HL-60/S4 treated with retinoic acid at 250 ng/mL for 4 days and 3 days (cell line): ENCODE results near the gene ACBD7.

Experiments
- in situ Hi-C: fragments of 300-500 bp; cut with MboI; formaldehyde crosslinking; loops from 2 replicates; pipeline ENCODE4 v1.7.0; 2022; ENCODE audit warnings: low sequenced_read_pairs

Gene ACBD7

DNA sequence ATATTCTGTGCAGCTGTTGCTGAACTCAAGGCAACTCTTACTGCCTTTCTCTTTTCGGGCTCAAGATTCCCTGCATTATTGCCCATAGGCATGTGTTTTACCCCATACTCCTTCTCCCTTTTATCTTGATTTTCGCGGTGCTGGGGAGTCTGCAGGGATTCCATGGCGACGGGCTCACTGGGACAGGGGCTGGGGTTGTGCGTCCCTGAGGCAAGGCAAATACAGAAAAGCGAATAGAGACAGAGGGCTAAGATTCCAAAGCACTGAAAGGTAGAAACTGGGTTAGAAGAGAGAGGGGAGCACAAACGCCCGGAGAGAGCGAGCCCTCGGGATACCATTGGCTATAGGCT lies 8.1 kb upstream of the ACBD7 start:
- in situ Hi-C loops: no loop called here

DNA sequence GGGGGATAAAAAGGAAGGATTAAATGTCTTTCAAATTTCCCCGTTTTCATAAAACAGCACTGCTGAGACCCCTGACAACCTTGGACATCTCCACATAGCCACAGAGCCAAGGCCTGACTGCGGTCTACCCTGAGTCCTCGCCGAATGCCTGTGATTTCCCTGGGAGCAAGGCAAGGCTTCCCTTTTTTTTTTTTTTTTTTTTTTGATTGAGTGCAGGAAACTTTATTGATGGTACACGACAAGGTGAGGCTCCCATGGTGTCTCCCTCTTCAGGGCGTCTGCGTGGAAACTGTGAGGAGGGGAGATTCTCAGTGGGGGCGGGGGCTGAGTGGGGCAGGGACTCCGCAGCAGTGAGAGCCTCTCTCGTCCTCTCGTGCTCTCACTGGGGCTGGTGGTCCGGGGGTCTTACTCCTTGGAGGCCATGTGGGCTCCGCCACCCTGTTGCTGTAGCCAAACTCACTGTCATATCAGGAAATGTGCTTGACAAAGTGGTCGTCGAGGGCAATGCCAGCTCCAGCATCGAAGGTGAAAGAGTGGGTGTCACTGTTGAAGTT lies 4.4 kb upstream of the ACBD7 start:
- in situ Hi-C loops: no loop called here

DNA sequence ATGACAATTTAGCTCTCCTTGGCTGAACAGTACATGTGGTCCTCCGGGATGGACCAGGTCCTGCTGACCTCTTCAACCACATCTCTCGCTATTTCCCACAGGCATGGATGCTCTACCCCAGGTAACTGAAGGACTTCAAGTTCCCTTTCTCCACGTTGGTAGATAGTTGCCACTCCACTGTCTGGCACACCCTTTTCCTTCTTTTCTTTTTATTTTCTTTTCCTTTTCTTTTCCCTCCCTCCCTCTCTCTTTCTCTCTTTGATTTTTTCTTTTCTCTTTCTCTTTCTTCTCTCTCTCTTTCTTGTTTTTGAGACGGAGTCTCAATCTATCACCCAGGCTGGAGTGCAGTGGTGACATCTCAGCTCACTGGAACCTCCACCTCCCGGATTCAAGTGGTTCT lies 2.8 kb upstream of the ACBD7 start:
- in situ Hi-C loops: no loop called here

DNA sequence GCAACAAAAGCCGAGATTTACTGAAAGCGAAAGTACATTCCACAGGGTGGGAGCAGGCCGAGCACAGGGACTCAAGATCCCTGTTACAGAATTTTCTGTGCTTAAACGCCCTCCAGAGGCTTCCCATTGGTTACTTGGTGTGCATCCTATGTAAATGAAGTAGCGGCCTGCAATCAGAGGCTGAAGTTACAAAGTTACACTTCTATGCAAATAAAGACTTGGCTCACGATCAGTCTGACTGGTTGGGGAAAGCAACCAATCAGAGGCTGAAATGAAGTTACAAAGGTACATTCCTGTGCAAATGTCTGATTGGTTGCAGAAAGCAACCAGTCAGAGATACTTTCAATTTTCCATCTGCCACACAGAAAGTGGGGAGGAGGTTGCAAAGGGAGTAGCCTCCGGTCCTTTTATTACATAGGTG lies 4.1 kb downstream of the ACBD7 start:
- in situ Hi-C loops: no loop called here

DNA sequence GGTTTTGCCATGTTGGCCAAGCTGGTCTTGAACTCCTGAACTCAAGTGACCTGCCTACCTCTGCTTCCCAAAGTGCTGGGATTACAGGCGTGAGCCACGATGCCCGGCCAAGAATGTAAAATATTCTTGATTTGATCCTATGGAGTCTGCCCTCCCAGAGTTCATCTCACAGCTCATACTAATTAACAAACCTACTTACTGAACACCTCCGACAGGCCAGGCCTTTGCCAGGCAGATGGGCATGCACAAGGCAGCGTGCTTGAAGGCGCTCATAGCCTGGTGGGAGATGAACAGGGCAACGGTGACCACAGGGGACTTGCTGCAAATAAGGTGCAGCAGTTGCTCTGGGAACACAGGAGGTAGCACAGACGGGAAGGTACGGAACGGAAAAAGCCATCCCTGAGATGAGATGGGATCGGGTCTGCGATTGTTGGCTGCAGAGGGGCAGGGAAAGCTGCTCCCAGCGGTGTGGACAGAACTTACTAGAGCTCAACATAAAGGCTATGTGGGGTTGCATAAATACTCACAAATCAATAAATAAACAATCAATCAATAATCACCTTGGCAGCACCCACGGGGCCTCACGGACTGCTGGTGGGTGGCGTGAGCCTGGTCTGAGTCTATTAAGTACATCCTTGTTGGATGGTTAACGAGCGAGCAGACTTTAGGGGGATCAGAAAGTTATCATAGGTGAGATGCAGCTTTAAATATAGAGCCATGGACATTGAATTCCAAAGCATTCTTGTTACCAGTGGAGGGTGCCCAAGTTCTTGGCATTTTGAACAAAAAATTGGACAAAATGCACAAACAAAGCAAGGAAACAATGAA lies 4.7 kb downstream of the ACBD7 start:
- in situ Hi-C loops: no loop called here

DNA sequence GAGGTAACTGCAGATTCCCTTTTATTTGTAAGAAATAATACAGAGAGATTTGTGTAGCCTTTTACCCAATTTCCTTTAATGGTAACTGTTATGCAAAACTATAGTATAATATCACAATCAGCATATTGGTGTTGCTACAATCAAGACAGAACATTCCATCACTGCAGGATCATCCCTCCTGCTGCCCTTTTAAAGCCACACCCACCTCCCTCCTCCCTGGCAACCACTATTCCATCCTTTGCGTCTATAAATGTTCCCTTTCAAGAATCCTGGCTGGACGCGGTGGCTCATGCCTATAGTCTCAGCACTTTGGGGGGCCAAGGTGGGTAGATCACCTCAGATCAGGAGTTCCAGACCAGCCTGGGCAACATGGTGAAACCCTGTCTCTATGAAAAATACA lies 13.2 kb downstream of the ACBD7 start:
- in situ Hi-C loops: no loop called here

- in situ Hi-C loops: no loop called here
These were observed 16.2 kb downstream of the ACBD7 start for GRCh38 chr10:15072358-15072757.

- in situ Hi-C loops: no loop called here
These were observed 19.3 kb downstream of the ACBD7 start for GRCh38 chr10:15069230-15069629.

DNA sequence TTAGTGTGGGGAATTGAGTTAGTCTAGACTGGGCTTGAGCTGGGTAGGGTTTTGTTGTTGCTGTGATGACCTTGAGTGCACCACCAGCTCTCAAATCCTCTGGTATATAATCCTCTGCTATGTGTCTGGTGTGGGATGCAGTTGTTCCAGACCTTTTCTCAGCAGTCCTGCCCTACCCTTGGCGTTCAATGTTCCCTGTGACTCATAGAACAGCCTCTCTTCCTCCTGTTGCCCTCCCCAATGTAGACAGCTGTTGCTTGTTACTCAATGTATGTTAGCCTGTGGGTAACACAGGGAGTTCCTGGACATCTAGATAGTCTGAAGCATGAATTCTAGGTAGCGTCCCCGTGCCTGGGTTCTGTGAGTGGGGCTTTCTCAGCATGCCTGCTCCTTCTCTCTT lies 19.8 kb downstream of the ACBD7 start:
- in situ Hi-C loops: no loop called here

DNA sequence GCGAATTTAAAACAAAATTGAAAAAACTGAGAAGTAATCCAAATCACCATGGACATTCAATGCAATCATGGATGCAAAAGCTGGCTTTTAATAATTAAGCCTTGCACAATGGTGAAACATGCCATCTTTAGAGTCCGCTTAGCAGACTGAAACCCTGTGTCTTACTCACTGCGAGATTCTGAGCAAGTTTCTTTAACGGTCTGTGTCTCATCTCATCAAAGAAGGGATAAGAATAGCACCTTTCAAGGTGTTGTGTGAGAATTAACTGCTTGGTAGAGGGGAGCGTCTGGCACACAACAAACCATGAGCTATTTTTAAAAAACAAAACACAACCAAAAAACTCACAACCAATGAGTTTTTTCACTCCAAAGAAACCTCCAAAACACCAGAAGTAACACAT lies 21.4 kb downstream of the ACBD7 start:
- in situ Hi-C loops: no loop called here

GRCh38 chr10:15060638-15061037 lies 27.9 kb downstream of the ACBD7 start:
- in situ Hi-C loops: no loop called here

- in situ Hi-C loops: no loop called here
These were observed 28.7 kb downstream of the ACBD7 start for GRCh38 chr10:15059914-15060313.

DNA sequence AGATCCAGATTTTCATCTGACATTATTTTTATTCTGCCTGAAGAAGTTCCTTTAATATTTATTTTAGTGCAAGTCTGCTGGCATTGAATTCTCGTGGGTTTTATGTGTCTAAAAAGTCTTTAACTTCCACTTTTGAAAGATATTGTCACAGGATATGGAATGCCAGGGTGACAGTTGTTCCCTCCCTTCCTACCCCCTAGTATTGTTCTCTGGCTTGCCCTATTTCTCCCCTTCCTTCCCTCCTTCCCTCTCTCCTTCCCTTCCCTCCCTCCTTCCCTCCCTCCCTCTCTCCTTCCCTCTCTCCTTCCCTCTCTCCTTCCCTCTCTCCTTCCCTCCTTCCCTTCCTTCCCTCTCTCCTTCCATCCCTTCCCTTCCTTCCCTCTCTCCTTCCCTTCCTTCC lies 29.9 kb downstream of the ACBD7 start:
- in situ Hi-C loops: no loop called here

DNA sequence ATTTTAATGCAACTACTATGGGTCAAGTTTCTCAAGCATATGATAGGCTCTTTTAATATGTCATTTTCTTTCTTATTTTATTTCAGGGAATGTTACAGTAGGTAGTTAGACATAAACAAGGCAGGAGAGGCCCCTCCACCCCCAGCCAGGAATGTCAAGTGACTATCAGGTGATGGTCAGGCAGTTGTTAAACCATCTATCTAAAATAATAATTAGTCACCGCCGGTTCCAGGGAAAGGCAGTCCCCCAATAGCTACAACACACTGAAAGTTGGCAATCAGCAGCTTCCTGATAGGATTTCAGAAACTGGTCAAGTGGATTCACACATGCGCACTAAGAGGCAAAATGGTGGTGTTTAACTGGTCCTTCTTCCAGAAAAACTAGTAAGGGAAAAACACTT lies 35.5 kb downstream of the ACBD7 start:
- in situ Hi-C loops: no loop called here

DNA sequence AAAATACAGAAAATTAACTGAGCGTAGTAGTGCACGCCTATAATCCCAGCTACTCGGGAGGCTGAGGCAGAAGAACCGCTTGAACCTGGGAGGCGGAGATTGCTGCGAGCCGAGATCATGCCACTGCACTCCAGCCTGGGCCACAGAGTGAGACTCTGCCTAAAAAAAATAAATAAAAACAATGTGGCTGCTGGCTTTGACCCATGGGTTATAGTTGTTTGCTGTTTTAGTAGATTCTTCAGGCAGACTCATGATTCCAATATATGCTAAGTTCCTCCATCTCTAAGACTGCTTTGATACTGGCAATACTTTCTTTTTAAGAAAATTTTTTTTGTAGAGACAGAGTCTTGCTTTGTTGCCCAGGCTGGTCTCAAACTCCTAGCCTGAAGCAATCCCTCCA lies 36.5 kb downstream of the ACBD7 start:
- in situ Hi-C loops: no loop called here

DNA sequence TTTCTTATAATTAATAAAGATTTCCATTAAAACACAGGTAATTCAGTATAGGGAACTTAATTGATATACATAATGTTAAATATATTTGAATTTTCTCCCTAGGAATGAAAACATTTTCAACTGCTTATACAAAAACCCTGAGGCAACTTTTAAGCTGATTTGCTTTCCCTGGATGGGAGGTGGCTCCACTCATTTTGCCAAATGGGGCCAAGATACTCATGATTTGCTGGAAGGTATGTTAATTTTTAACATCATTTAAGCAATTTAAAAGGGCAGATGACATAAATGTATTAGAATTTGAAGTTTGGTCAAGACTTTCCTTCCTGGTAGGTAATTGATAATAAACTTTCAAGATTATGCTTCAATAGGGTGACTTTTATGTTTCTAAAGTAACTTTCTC lies 39.0 kb downstream of the ACBD7 start:
- in situ Hi-C loops: no loop called here

DNA sequence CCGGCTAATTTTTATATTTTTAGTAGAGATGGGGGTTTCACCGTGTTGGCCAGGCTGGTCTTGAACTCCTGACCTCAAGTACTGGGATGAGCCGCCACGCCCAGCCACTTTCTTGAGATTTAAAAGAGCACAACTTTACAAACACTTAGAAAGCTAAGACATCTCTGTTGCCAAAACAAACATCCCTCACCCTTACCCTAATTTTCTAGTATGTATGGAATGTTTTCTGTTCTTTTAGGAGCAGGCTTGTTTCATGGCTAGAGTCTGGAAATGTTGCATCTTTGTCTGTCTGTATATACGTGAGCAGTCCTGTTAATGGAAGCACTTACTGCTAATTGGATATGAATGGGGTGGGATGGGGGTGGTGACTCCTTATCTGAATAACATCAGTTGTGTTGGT lies 42.0 kb downstream of the ACBD7 start:
- in situ Hi-C loops: no loop called here

GRCh38 chr10:15045380-15045779 lies 43.2 kb downstream of the ACBD7 start:
- in situ Hi-C loops: no loop called here

DNA sequence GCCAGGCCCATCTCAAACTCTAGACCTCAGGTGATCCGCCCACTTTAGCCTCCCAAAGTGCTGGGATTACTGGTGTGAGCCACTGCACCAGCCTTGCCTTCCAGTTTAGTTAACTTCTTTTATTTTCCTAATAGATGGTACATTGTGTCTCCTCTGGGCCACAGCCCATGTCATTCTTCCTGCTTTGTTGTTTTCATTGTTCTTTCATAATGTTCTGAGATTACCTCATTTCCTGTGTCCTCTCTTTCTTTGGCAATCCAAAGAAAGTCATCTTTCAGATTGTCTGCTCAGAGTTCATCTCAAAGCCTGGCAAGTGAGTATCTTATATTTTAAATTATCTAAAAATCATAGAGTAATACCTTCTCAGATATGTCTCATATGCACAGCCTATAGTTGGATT lies 44.9 kb downstream of the ACBD7 start, which contains the start of gene OLAH:
Gene OLAH (plus strand): TSS at position 270 of the 400 bp plus-strand sequence. CDS start 3,346 bp downstream, outside the sequence.
- in situ Hi-C loops: no loop called here

GRCh38 chr10:15038416-15038815 lies 50.2 kb downstream of the ACBD7 start:
- in situ Hi-C loops: no loop called here

GRCh38 chr10:15037691-15038090 lies 50.9 kb downstream of the ACBD7 start:
- in situ Hi-C loops: no loop called here

- in situ Hi-C loops: no loop called here
These were observed 52.9 kb downstream of the ACBD7 start for GRCh38 chr10:15035385-15036301.
